Kidney epithelial cell (primary cell): ENCODE results near the gene IQGAP3. TPM values are rescaled to one million over a fixed set of nuclear protein-coding genes. Genes with fewer than 3 reads are reported as not detected.

Source experiments
- DNase-seq: peaks from one replicate; pipeline ENCODE4 v3.0.0-alpha.2; 2010; ENCODE audit warnings: low read depth
- H3K27me3 ChIP-seq: 2 replicates; pipeline ENCODE4 v1.6.0; 2011; ENCODE audit warnings: low read length; ENCODE audit not compliant: control insufficient read depth, insufficient read depth
- H3K36me3 ChIP-seq: 2 replicates; pipeline ENCODE4 v1.5.1; 2011; ENCODE audit warnings: low read length; ENCODE audit not compliant: control insufficient read depth, insufficient read depth
- H3K4me3 ChIP-seq: 2 replicates; pipeline ENCODE4 v1.5.1; 2011; ENCODE audit warnings: low read depth, mild to moderate bottlenecking, control low read depth, low read length
- CTCF ChIP-seq: IDR thresholded peaks from 2 replicates; pipeline ENCODE4 v1.5.1; 2011; ENCODE audit warnings: mild to moderate bottlenecking, moderate library complexity, low read length, control low read depth, inconsistent platforms; ENCODE audit not compliant: insufficient read depth, poor library complexity, severe bottlenecking
- total RNA-seq: library from RNA; depleted of rRNA; stranded (reverse); fragments of >200 nt; gene quantifications from 2 replicates; pipeline ENCODE4 v1.2.3, GENCODE V29; 2015

Gene IQGAP3
- total RNA-seq, 1 donor from 2014 or later: 8.0 TPM

- TF ChIP-seq CTCF: no peak
- H3K27me3 ChIP-seq: no peaks in the 10 kb centered on the region
- no peak for DNase-seq
- no peak overlapping the region for H3K4me3 ChIP-seq
- H3K36me3 ChIP-seq: no peaks in the 10 kb centered on the region
These were observed 24.9 kb downstream of the IQGAP3 start for GRCh38 chr1:156547434-156547833.

- DNase-seq: no peak
- TF ChIP-seq CTCF: no peak
- Histone ChIP-seq H3K36me3 (no peaks in the 10 kb centered on the region), H3K4me3 (no peak overlapping the region), H3K27me3 (no peaks in the 10 kb centered on the region)
These were observed 26.1 kb downstream of the IQGAP3 start for GRCh38 chr1:156546267-156546666.

- Histone ChIP-seq H3K4me3 (no peak overlapping the region), H3K27me3 (no peaks in the 10 kb centered on the region), H3K36me3 (no peaks in the 10 kb centered on the region)
- DNase-seq: no peak
- no peak for TF ChIP-seq CTCF
These were observed 27.7 kb downstream of the IQGAP3 start for GRCh38 chr1:156544592-156545102.

- H3K36me3 ChIP-seq: no peaks in the 10 kb centered on the region
- H3K27me3 ChIP-seq: no peaks in the 10 kb centered on the region
- H3K4me3 ChIP-seq: no peak overlapping the region
- TF ChIP-seq CTCF: no peak
- no peak for DNase-seq
These were observed 29.3 kb downstream of the IQGAP3 start for GRCh38 chr1:156543066-156543465.

- Histone ChIP-seq H3K36me3 (no peaks in the 10 kb centered on the region), H3K27me3 (no peaks in the 10 kb centered on the region), H3K4me3 (no peak overlapping the region)
- DNase-seq: no peak
- no peak for TF ChIP-seq CTCF
These were observed 31.4 kb downstream of the IQGAP3 start for GRCh38 chr1:156540955-156541354.

GRCh38 chr1:156539818-156540355 lies 32.5 kb downstream of the IQGAP3 start:
- no peak overlapping the region for H3K4me3 ChIP-seq
- H3K36me3 ChIP-seq: no peaks in the 10 kb centered on the region
- no peak for DNase-seq
- TF ChIP-seq CTCF: no peak
- no peaks in the 10 kb centered on the region for H3K27me3 ChIP-seq
